Fibroblast of gingiva (primary cell): ENCODE results near the gene CIB4.
"Not testable (repeated sequence)": the region's sequence is repeated elsewhere in the genome, so short reads cannot be mapped to it uniquely, and the experiment has no call there.

Experiments
- DNase-seq: peaks from one replicate; pipeline ENCODE4 v3.0.0-alpha.2; 2011; ENCODE audit warnings: low read depth

The CIB4 gene

GRCh38 chr2:26568076-26568890 lies 72.9 kb downstream of the CIB4 start:
- DNase-seq, result no peak

GRCh38 chr2:26567534-26567933 lies 73.6 kb downstream of the CIB4 start:
- no peak for DNase-seq

DNA sequence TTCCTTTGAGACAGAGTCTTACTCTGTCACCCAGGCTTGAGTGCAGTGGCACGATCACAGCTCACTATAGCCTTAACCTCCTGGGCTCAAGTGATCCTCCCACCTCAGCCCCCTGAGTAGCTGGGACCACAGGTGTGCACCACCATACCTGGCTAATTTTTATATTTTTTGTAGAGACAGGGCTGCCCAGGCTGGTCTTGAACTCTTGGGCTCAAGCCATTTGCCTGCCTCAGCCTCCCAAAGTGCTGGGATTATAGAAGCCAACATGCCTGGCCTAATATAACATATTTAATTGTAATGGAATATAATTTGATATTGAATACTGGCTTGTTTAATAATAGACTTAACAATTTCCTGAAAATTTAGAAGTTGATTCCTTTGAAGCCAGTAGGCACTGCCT lies 74.4 kb downstream of the CIB4 start:
- DNase-seq, result not testable (repeated sequence)

DNA sequence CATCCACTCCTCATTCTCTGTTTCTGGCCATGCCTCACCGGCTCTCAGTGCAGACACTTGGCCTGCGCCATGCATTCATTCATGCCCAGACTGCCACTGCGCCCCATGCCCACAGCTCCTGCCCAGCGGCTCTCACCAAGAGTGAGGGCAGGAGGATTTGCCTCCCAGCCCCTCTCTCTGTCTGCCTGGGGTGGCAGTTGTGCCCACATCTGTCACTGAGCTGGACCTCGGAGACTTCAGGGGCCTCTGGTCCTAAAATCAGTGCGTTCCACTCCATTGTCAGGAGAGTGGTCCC lies 75.1 kb downstream of the CIB4 start:
- DNase-seq, result no peak

DNA sequence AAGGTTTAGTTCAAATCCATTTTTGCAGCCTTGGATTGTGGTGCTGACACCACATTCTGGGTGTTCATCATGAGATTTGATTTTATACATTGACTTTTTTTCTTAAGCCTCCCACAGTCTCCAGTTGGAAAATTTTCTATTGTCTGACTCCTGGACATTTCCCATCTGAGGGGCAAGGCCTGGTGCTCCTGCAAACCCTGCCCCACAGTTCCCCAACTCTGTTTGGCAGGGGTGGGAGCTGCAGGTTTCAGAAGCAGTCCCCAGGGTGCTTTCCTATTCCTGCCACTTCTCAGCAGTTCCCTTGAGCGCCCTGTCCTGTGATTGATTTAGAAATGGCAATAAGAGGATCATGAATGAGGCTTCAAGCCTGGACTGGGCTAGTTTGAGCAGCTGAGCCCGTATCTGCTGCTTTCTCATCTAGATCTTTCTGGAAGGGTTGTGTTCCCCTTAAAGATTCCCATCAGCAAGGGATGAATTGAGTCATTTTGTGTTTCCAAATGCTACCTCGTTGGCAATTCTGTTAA lies 77.0 kb downstream of the CIB4 start:
- no peak for DNase-seq

DNA sequence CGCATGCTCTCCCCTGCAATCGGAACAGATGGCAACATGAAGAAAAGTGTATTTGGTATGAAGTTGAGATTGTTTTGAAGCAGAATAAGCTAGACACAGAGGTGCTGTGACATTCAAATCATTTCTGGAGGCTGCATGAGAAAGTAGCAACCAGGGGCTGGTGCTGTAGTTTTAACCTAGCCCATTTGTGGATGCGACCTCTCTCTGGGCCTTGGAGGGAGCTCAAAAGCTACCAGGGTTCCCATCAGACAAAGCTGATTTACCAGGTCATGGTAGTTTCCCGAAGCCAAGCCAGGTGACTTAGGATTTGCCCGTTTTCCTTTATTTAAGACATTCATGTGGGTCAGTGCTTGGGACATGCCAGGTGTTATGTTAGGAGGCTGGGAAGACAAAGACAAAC lies 77.5 kb downstream of the CIB4 start:
- DNase-seq, result no peak

GRCh38 chr2:26562811-26563645 lies 78.1 kb downstream of the CIB4 start:
- DNase-seq, result no peak

DNA sequence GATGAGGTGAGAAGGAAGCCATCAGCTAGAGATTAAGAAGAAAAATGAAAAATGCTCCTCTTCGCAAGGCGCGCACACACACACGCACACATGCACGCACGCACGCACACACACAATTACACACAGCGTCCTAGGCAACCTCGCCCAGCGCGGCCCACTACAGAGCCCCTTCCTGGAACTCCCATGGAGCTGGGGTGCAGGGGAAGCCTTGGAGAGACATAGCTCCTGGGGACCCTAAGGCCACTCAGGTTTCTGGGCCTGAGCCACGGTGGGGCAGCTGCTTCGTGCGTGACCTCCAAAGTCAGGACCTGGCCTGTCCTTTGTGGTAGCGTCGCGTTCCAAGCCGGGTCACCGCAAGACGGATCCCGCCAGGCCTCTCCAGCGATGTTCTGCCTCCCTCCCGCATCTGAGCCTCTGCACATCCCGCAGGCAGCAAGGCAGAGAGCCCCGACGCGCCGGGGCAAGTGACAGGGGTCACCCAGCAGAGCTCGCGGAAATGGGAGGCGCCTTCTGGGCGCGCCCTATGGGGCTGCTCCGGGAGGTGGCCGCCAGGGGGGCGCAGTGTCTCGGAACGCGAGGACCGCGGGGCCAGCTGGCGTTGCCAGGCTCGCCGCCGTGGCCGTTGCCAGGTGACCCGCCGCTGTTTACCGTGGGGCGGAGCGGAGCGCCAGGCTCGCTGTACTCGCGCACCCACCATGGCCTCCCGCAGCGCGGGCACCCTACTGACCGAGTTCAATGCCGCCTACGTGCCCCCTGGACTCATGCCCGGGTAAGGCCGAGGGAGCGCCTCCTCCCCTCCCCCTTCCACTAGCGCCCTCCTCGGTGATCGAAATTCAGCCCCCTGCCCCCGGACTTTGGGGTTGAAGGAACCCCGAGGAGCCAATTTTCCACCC lies 79.0 kb downstream of the CIB4 start:
- peak; percentile 6 for DNase-seq

DNA sequence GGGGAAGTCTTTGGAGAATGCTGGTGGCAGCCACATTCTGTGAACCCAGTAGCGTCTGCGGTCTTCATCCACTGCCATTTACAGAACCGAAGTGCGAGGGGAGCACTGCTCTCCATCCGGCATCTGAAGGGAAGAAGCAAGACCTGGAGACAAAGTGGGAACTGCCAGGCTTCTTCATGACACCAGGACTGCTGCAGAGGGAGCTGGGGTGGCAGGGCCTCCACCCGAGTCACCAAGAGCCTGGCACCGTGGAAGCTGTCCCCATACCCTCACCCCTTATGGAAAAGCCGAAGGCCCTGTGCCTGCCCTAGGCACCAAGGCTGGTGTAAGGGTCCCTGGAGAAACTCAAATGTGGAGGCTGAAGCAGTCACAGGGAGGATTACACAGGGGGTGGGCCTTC lies 79.8 kb downstream of the CIB4 start:
- no peak for DNase-seq

GRCh38 chr2:26560892-26561291 lies 80.3 kb downstream of the CIB4 start:
- no peak for DNase-seq

DNA sequence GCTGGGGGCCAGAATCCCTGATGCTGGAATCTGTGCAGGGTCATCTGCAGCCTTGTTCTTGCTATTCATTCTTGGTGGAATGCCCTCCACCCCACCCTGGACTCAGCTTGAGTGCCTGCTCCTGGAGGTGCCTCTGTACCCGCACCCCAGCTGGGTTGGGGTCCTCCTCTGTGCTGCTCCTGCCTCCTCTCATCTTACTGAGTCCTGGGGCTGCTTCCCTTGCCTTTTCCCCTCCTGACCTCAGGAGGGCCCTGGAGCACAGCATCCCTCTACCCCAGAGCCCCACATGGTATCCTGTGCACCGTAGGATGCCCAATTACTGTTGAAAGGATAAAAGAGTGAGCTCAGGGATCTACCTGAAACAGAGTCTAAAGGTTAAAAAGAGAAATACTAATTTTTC lies 81.6 kb downstream of the CIB4 start:
- DNase-seq, result no peak

DNA sequence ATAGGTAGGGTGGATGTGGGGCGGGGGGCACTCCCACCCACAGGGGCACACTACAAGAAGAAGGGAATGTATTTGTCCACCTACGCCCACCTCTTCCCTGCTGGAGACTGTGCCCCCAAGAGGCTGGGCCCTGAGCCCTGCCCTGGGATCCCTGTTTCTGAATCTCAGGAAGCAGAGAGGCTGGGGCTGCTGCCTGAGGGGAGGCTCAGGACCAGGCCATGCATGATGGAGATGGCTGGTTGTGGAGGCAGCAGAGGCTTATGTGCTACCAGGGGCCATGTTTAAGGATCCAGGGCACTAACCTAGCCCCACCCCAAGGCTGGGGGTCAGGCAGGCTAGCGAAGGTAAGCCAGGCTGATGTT lies 82.1 kb downstream of the CIB4 start:
- DNase-seq, result no peak

GRCh38 chr2:26558271-26559043 lies 82.7 kb downstream of the CIB4 start:
- no peak for DNase-seq

DNA sequence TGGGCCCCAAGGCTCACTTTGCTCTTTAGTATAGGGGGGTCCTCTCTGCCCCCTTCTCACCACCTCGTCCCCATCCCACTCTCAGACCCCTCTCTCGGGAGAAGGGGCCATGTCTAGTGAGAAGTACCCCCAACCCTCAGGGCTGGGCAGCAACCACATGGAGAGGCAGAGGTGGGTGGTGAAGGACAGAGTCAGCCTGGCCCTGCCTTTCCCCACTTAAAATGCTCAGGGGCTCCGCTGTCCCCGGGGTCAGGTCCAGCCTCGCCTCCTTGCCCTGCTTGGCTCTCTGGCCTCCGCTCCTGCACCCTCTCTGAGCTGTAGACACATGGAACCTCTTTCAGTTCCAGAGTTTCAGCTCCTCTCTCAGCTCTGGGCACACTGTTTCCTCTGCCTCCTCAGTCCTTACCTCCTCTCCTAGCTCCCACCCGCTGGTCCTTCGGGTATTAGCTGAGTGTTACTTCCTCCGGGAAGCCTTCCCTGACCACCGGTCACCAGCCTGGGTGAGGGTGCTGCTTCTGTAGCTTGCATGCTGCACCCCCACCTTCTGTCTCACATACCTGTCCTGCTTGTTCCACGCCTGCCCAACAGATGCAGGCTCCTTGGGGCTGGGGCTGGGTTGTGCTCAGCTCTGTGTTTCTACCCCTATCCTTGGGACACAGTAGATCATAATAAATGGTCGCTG lies 83.8 kb downstream of the CIB4 start:
- no peak for DNase-seq

DNA sequence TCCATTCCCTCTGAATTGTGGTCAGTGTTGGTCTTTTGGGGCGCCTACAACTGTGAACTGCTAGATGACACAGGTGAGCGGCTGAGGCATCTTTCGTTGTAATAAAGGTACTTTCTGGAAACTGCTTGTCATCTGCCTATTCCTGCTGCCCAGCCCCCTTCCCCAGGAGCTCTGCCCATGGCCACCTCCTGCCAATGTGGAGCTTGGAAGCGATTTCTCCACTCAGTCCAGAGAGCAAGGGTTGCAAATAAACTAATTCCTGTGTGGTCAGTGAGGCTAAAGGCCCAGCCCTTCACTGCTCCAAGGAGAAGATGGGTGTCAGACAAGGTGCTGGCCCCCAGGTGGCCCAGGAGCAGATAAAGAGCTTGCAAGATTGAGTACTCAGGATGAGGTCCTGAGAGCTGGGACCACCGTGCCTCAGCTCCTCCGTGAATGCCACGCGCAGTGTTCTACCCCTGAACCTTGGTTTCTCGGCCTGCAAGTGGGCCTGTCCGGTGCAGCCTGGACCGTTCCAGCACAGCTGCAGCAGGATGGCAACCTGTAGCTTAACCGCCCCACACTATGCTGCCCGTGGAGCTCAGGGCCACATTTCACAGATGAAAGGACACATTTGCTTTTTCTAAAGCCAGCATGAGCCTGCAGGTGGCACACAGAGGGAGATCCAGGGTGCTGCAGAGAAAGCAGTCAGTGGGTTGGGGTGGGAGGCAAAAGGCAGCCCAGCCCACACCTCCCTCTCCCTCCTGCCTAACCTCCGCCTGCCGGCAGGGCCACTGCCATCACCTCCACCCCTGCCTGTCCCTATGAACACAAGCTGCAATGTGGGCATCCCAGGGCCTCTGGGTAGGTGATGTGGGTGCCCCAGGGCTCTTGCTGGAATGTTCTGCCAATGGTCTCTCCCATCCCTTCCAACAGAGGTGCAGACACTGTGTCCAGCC lies 84.6 kb downstream of the CIB4 start:
- no peak for DNase-seq

DNA sequence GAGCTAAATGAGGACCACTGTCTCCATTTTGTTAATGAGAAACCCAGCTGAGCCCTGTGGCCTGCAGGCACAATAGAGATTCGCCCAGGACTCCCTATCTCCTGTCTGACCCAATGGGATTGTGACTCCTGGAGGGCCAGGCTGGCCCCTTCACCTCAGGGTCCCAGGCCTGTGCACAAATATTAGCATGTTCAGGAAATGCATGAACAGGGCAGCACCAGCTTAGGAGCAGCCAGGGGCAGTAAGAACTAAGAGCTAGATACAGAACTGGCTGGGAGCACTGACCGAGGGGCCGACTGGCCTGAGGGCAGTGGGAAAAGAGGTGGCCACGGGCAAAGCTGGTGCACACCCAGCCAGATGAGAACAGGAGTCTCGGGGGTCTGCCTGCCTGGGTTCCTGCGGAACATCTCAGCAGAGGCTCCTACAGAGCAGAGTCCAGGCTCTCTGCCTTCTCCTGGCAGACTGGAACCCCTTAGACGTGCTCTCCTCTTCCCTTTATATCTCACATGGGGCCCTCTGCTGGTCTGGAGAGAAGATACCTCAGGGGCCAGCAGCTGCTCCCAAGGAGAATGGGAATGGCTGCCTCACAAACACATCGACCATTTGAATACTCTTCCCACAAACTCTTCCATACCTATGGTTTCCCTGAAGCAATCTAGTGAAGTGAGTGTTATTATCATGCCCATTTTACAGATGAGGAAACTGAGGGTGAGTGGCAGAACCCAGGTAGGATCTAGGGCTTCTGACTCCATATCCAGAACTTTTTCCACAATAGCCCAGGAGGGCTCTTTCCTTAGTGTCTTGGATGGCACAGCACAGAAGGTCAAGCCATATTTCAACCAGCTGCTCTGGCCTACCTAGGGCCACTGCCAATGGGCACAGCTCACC lies 85.7 kb downstream of the CIB4 start:
- no peak for DNase-seq

GRCh38 chr2:26552641-26553374 lies 88.4 kb downstream of the CIB4 start:
- no peak for DNase-seq
